Keratinocyte (primary cell): ENCODE data around the gene CHTOP. TPM values are rescaled to one million over a fixed set of nuclear protein-coding genes. Genes with fewer than 3 reads are reported as not detected.

ENCODE experiments used
- DNase-seq: peaks from one replicate; pipeline ENCODE4 v3.0.0-alpha.2; 2011; ENCODE audit warnings: low read depth, missing footprints, low spot score
- FAIRE-seq: peaks from 2 replicates; lab custom pipeline; 2011; peaks lifted over from hg19 to GRCh38; lab: Jason Lieb, UNC
- H2AFZ ChIP-seq: 2 replicates; pipeline ENCODE4 v1.6.0; 2012; ENCODE audit warnings: low read length, control low read depth, inconsistent platforms; ENCODE audit not compliant: control insufficient read depth
- H3K27ac ChIP-seq: 2 replicates; pipeline ENCODE4 v1.5.1; 2011; ENCODE audit warnings: low read length; ENCODE audit not compliant: control insufficient read depth, insufficient read depth
- H3K27me3 ChIP-seq: 3 replicates; pipeline ENCODE4 v1.6.0; 2011; ENCODE audit warnings: low read length; ENCODE audit not compliant: control insufficient read depth, insufficient read depth; ENCODE audit errors: extremely low read depth
- H3K36me3 ChIP-seq, 2 experiments: 2 replicates in 1 of 2; 3 replicates in 1 of 2; pipeline ENCODE4 v1.5.1; 2011; ENCODE audit warnings: low read length in 2 of 2, mild to moderate bottlenecking in 1 of 2; ENCODE audit not compliant: control insufficient read depth in 2 of 2, insufficient read depth in 2 of 2; ENCODE audit errors: extremely low read depth in 1 of 2
- H3K4me1 ChIP-seq: 3 replicates; pipeline ENCODE4 v1.5.1; 2011; ENCODE audit warnings: low read length; ENCODE audit not compliant: control insufficient read depth, insufficient read depth; ENCODE audit errors: extremely low read depth
- H3K4me2 ChIP-seq: 3 replicates; pipeline ENCODE4 v1.6.0; 2011; ENCODE audit warnings: low read depth, low read length; ENCODE audit not compliant: control insufficient read depth, insufficient read depth; ENCODE audit errors: extremely low read depth
- H3K4me3 ChIP-seq, 3 experiments: fragments of 200-600 bp in 1 of 3; sonication (generic) in 1 of 3; 2 replicates in 2 of 3; 3 replicates in 1 of 3; pipeline ENCODE4 v1.5.1; 2011 to 2016; ENCODE audit warnings: low read length in 3 of 3, mild to moderate bottlenecking in 3 of 3, control low read depth in 2 of 3, inconsistent platforms in 1 of 3, low read depth in 1 of 3, mixed read lengths in 1 of 3, mixed run types in 1 of 3, moderate library complexity in 1 of 3; ENCODE audit not compliant: control insufficient read depth in 2 of 3, insufficient read depth in 2 of 3; ENCODE audit errors: extremely low read depth in 1 of 3
- H3K79me2 ChIP-seq: 2 replicates; pipeline ENCODE4 v1.6.0; 2012; ENCODE audit warnings: low read length; ENCODE audit not compliant: control insufficient read depth, insufficient read depth
- H3K9ac ChIP-seq: 3 replicates; pipeline ENCODE4 v1.6.0; 2011; ENCODE audit warnings: low read length; ENCODE audit not compliant: control insufficient read depth, insufficient read depth; ENCODE audit errors: extremely low read depth
- H3K9me1 ChIP-seq: 3 replicates; pipeline ENCODE4 v1.6.0; 2011; ENCODE audit warnings: low read length; ENCODE audit not compliant: control insufficient read depth, insufficient read depth; ENCODE audit errors: extremely low read depth
- H3K9me3 ChIP-seq: 2 replicates; pipeline ENCODE4 v1.5.1; 2012; ENCODE audit warnings: low read depth, low read length; ENCODE audit not compliant: control insufficient read depth
- H4K20me1 ChIP-seq: 3 replicates; pipeline ENCODE4 v1.6.0; 2011; ENCODE audit warnings: low read length; ENCODE audit not compliant: control insufficient read depth, insufficient read depth; ENCODE audit errors: extremely low read depth
- CTCF ChIP-seq, 3 experiments: IDR thresholded peaks in 1 of 3; conservative IDR thresholded peaks in 1 of 3; optimal IDR thresholded peaks in 1 of 3; 2 replicates in 2 of 3; 3 replicates in 1 of 3; pipeline versions ENCODE3 to v1.5.1; 2011; ENCODE audit warnings: low read length in 3 of 3, mild to moderate bottlenecking in 3 of 3, moderate library complexity in 2 of 3, control low read depth in 1 of 3, inconsistent platforms in 1 of 3; ENCODE audit not compliant: insufficient read depth in 2 of 3; ENCODE audit errors: extremely low read depth in 1 of 3
- EZH2 ChIP-seq: IDR thresholded peaks from one replicate; pipeline ENCODE4 v1.6.1; 2012; ENCODE audit warnings: inconsistent platforms, mild to moderate bottlenecking, low read length, moderate library complexity
- dilution Hi-C: fragments of 300-500 bp; cut with MboI; formaldehyde crosslinking; loops from one replicate; pipeline ENCODE4 v1.7.0; 2020; ENCODE audit warnings: low sequenced_read_pairs; ENCODE audit not compliant: extremely low pct_ligation_motif_present
- polyA plus RNA-seq, 5 experiments: library from polyadenylated mRNA; depleted of rRNA in 3 of 5; stranded (reverse) in 3 of 5; stranded (forward) in 1 of 5; unstranded in 1 of 5; fragments of >200 nt; gene quantifications; 1 replicate in 1 of 5; 2 replicates in 3 of 5; 3 replicates in 1 of 5; pipeline versions ENCODE4 v1.2.1 to v1.2.3, GENCODE V29; 2011 to 2012; ENCODE audit warnings: missing spikeins in 2 of 5, low read depth in 1 of 5, low replicate concordance in 1 of 5

CHTOP gene
- polyA plus RNA-seq, 1 donor (not counting 4 experiments of a cell fraction or from before 2014, with no cell fraction given): 68.6 TPM

- H3K36me3 ChIP-seq: peaks cover 8 to 40% of the 10 kb centered on the region in 2 experiments
- H3K9ac ChIP-seq: peak overlapping the region; percentile 99
- peak overlapping the region; percentile 90 to 100 (median 98) for H3K4me3 ChIP-seq
- H3K27ac ChIP-seq: peak overlapping the region; percentile 99
- H3K9me3 ChIP-seq: no peaks in the 10 kb centered on the region
- FAIRE-seq: no peak
- H4K20me1 ChIP-seq: no peaks in the 10 kb centered on the region
- H3K79me2 ChIP-seq: peaks cover 59% of the 10 kb centered on the region
- peaks cover 36% of the 10 kb centered on the region for H3K4me1 ChIP-seq
- no peak for DNase-seq
- H3K9me1 ChIP-seq: no peaks in the 10 kb centered on the region
- no peak overlapping the region for H2AFZ ChIP-seq
- peak overlapping the region; percentile 86 for H3K4me2 ChIP-seq
- TF ChIP-seq EZH2: no peak
- no peak for TF ChIP-seq CTCF (optimal IDR thresholded peaks at IDR 0.05 in 1 of 3, IDR thresholded peaks at IDR 0.05 in 1 of 3, conservative IDR thresholded peaks at IDR 0.05 in 1 of 3; ENCODE audit: extremely low read depth in 1 of 3, insufficient read depth in 2 of 3, low read length in 3 of 3)
- no peaks in the 10 kb centered on the region for H3K27me3 ChIP-seq
- dilution Hi-C loops: no loop called here
Observed at GRCh38 chr1:153614906-153615305, 19.0 kb upstream of the CHTOP start.

- H3K79me2 ChIP-seq: peaks cover 54% of the 10 kb centered on the region
- H4K20me1 ChIP-seq: no peaks in the 10 kb centered on the region
- H3K27me3 ChIP-seq: no peaks in the 10 kb centered on the region
- no peaks in the 10 kb centered on the region for H3K9me3 ChIP-seq
- peak overlapping the region; percentile 99 for H3K27ac ChIP-seq
- H3K4me3 ChIP-seq: peak overlapping the region; percentile 90 to 100 (median 98)
- peaks cover 33% of the 10 kb centered on the region for H3K4me1 ChIP-seq
- peak overlapping the region; percentile 86 for H3K4me2 ChIP-seq
- no peak overlapping the region for H2AFZ ChIP-seq
- H3K9me1 ChIP-seq: no peaks in the 10 kb centered on the region
- DNase-seq (no peak), FAIRE-seq (no peak)
- dilution Hi-C loops: no loop called here
- H3K36me3 ChIP-seq: peaks cover 8 to 39% of the 10 kb centered on the region in 2 experiments
- peak overlapping the region; percentile 99 for H3K9ac ChIP-seq
- TF ChIP-seq CTCF (optimal IDR thresholded peaks at IDR 0.05 in 1 of 3, IDR thresholded peaks at IDR 0.05 in 1 of 3, conservative IDR thresholded peaks at IDR 0.05 in 1 of 3; ENCODE audit: extremely low read depth in 1 of 3, insufficient read depth in 2 of 3, low read length in 3 of 3) (no peak), EZH2 (no peak)
Observed at GRCh38 chr1:153615406-153615805, 18.5 kb upstream of the CHTOP start.
